GM11168 (cell line): ENCODE results near the gene UACA.
"Not testable (repeated sequence)": the region's sequence is repeated elsewhere in the genome, so short reads cannot be mapped to it uniquely, and the experiment has no call there.

ENCODE experiments used
- in situ Hi-C: fragments of 300-500 bp; cut with MboI; formaldehyde crosslinking; loops from one replicate; pipeline ENCODE4 v1.12.0; 2022; ENCODE audit warnings: low sequenced_read_pairs; ENCODE audit not compliant: unreplicated experiment

UACA gene

GRCh38 chr15:70758790-70759462 lies 4.4 kb downstream of the UACA start:
- in situ Hi-C loops = no loop called here

GRCh38 chr15:70757627-70758026 lies 5.7 kb downstream of the UACA start:
- in situ Hi-C loops = no loop called here

- in situ Hi-C loops = no loop called here
Measured at GRCh38 chr15:70754862-70755261, 8.5 kb downstream of the UACA start.

GRCh38 chr15:70753101-70753829 lies 10.1 kb downstream of the UACA start:
- in situ Hi-C loops = no loop called here

GRCh38 chr15:70752193-70752635 lies 11.1 kb downstream of the UACA start:
- in situ Hi-C loops = no loop called here

DNA sequence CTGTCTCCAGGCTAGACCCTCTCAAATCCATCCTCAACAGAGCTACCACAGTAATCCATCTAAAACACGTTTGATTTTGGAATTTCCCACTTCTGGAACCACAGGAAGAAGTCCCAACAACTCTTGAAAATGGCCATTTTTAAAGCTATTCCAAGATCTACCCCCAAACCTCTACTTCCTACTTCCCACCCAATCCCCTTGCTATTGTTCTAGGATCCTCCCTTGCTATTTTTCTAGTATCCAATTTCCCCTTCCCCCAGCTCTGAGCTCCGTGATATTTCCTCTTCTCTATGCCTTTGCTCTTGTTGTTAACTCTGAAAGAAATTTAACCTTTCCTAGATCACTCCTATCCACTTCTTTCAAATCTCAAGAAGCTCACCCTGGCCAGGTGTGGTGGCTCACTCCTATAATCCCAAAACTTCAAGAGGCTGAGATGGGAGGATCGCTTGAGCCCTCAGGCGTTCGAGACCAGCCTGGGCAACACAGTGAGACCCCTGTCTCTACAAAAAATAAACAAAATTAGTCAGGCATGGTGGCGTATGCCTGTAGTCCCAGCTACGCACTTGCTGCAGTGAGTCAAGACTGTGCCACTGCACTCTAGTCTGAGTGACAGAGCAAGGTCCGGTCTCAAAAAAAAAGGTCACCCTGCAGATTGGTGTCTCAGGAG lies 13.0 kb downstream of the UACA start:
- in situ Hi-C loops = no loop called here

- in situ Hi-C loops = no loop called here
Measured at GRCh38 chr15:70748281-70748747, 15.0 kb downstream of the UACA start.

DNA sequence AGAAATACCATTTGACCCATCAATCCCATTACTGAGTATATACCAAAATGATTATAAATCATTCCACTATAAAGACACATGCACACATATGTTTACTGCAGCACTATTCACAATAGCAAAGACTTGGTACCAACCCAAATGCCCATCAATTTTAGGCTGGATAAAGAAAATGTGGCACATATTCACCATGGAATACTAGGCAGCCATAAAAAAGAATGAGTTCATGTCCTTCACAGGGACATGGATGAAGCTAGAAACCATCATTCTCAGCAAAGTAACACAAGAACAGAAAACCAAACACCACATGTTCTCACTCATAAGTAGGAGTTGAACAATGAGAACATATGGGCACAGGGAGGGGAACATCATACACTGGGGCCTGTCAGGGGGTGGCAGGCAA lies 16.8 kb downstream of the UACA start:
- in situ Hi-C loops = not testable (repeated sequence)

DNA sequence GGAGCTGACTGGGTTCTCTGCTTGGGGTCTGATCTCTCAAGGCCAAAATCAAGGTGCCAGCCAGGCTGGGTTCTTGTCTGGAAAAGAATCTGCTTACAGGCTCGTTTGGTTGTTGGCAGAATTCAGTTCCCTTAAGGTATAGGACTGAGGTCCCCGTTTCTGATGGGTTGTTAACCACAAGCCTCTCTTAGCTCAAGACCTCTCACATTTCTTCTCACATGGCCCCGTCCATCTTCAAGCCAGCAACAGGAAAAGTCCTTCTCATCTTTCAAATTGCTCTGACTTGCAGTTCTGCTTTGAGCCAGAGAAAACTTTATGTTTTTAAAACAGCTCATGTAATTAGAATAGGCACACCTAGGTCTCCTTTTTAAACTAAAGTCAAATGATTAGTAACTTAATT lies 20.4 kb downstream of the UACA start:
- in situ Hi-C loops = no loop called here

DNA sequence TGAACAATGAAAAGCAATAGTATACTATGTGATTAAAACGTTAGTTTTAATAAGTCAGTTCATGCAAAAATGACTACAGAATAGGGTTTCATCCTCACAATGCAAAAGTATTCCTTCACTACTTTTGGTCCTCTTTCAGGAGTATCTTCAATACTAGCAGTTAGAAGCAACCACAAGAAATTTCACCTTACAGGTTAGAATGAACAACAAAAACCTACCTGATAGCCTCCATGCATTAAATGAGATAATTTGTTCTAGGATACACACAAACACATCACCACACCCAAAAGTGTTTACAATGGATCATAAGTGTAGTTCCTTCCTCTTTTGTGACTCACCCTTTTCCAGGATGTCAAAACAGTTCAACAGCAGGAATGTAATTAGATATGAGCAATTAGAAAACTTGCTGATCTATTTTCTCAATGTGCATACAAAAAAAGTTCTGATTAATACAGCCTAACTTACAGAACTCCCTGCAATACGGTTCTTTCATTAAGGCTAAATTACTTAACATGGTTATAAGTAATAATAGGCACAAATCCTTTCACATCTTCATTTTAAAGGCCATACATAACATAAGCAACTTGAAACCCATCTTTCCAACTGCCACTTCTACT lies 21.6 kb downstream of the UACA start:
- in situ Hi-C loops = no loop called here

DNA sequence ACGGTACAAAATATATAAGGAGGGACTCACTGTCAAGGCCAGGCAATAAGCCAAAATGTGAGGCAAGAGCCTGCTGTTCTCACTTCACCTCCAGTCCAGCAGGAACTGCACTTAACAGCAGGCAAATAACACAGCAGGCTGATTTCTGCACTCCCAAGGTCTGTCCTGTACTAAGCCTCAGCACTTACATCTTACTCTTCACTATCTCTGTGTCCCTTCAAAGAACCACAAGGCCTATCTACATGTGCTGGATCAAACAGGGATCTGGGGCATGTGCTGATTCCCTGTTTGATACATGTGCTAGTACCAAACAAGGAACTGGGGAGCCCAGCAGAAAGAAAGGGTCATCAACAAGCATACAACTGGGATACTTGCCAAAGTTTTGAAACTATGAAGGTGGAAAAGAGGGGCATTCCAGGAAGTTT lies 22.2 kb downstream of the UACA start:
- in situ Hi-C loops = no loop called here

GRCh38 chr15:70735040-70735439 lies 28.3 kb downstream of the UACA start:
- in situ Hi-C loops = not testable (repeated sequence)

- in situ Hi-C loops = no loop called here
Measured at GRCh38 chr15:70729164-70729563, 34.2 kb downstream of the UACA start.

DNA sequence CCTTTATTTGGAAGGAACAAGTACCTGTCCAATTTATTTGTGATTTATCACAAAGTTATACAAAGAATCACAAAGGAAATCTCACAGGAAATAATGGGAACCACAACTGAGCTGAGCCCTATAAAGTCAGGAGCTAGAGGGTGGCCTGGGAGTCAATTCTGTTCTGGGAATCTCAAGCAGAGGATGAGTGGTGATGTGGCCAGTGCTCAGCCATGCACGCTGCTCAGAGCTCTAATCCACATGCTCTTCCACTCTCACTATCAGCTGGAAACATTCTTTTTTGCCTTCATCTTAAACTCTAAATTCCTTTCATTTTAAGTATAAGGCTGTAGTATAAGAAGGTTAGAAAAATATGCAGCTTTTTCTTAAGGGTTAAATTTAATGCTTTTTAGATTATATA lies 36.6 kb downstream of the UACA start:
- in situ Hi-C loops = no loop called here

DNA sequence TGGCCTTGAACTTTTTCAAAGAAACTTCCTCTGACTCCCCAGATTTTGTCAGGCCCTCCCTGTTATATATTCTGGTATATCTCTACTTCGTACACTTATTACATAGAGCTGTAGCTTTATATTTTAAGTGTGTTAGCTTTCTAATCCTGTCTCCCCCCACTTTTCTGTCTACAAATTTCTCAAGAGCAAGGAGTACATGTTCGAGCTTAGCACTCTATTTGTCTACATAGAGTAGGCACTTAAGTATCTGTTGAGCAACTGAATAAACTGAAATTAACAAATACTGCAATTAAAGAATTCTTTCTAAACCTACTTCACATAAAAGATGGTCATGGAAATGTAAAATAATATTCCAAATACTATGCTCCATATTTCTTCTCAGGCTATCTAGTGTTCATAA lies 39.4 kb downstream of the UACA start:
- in situ Hi-C loops = no loop called here

- in situ Hi-C loops = no loop called here
Measured at GRCh38 chr15:70723122-70723422, 40.3 kb downstream of the UACA start.

GRCh38 chr15:70722266-70723121 lies 40.9 kb downstream of the UACA start:
- in situ Hi-C loops = no loop called here

GRCh38 chr15:70720228-70721016 lies 42.9 kb downstream of the UACA start:
- in situ Hi-C loops = no loop called here

- in situ Hi-C loops = no loop called here
Measured at GRCh38 chr15:70717237-70717793, 46.0 kb downstream of the UACA start.
